Measurements from ENCODE around the gene TRIM50. TPM values are rescaled to one million over a fixed set of nuclear protein-coding genes. Genes with fewer than 3 reads are reported as not detected.

TRIM50 gene
- total and polyA plus RNA-seq, 4 donors: 0.14 to 1.4 (median 0.15) TPM

DNA sequence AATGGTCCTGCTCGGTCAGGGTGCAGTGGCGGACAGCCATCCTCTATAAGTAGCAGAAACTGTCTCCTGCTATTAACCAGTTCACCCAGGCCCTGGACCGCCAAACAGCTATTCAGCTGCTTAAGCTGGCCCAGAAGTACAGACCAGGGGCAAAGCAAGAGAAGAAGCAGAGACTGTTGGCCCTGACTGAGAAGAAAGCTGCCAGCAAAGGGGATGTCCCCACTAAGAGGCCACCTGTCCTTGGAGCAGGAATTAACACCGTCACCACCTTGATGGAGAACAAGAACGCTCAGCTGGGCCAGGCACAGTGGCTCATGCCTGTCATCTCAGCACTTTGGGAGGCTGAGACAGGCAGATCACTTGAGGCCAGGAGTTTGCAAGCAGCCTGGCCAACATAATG is 13.6 kb downstream of the TRIM50 start:
- DNase-seq (ENCODE audit: low spot score): no peak
- Histone ChIP-seq H3K27ac (ENCODE audit: low read depth in 1 of 2, low read length in 2 of 2) (no peak overlapping the region), H3K36me3 (ENCODE audit: control insufficient read depth in 4 of 4, insufficient read depth in 3 of 4, low read depth in 1 of 4, low read length in 3 of 4) (no peaks in the 10 kb centered on the region), H3K4me3 (ENCODE audit: low read depth in 1 of 3, low read length in 3 of 3) (no peak overlapping the region), H3K4me1 (ENCODE audit: control insufficient read depth in 4 of 4, insufficient read depth in 4 of 4, low read length in 3 of 4) (no peaks in the 10 kb centered on the region), H3K9me3 (ENCODE audit: control insufficient read depth in 4 of 4, low read length in 3 of 4) (no peaks in the 10 kb centered on the region), H3K9ac (ENCODE audit: low read depth in 1 of 2, low read length in 2 of 2) (no peak overlapping the region), H3K27me3 (ENCODE audit: control insufficient read depth in 4 of 4, insufficient read depth in 4 of 4, low read length in 3 of 4) (no peaks in the 10 kb centered on the region)
- no peak for TF ChIP-seq JUND (IDR thresholded peaks at IDR 0.05)
- TF ChIP-seq YY1 (IDR thresholded peaks at IDR 0.05): no peak
- TF ChIP-seq, protein P1, sequence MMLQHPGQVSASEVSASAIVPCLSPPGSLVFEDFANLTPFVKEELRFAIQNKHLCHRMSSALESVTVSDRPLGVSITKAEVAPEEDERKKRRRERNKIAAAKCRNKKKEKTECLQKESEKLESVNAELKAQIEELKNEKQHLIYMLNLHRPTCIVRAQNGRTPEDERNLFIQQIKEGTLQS (IDR thresholded peaks at IDR 0.05): no peak
- TF ChIP-seq HNF4A (conservative IDR thresholded peaks at IDR 0.05): no peak
- TF ChIP-seq HNF4G (IDR thresholded peaks at IDR 0.05): no peak
- no peak for TF ChIP-seq EGR1 (IDR thresholded peaks at IDR 0.05; ENCODE audit: low read depth in 2 of 2)
- TF ChIP-seq, protein P2, sequence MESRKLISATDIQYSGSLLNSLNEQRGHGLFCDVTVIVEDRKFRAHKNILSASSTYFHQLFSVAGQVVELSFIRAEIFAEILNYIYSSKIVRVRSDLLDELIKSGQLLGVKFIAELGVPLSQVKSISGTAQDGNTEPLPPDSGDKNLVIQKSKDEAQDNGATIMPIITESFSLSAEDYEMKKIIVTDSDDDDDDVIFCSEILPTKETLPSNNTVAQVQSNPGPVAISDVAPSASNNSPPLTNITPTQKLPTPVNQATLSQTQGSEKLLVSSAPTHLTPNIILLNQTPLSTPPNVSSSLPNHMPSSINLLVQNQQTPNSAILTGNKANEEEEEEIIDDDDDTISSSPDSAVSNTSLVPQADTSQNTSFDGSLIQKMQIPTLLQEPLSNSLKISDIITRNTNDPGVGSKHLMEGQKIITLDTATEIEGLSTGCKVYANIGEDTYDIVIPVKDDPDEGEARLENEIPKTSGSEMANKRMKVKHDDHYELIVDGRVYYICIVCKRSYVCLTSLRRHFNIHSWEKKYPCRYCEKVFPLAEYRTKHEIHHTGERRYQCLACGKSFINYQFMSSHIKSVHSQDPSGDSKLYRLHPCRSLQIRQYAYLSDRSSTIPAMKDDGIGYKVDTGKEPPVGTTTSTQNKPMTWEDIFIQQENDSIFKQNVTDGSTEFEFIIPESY (IDR thresholded peaks at IDR 0.05): no peak
- TF ChIP-seq FOXA2 (IDR thresholded peaks at IDR 0.05): no peak
- TF ChIP-seq RXRA (IDR thresholded peaks at IDR 0.05): no peak
- no peak for TF ChIP-seq RAD21 (IDR thresholded peaks at IDR 0.05)
- TF ChIP-seq, protein P3, sequence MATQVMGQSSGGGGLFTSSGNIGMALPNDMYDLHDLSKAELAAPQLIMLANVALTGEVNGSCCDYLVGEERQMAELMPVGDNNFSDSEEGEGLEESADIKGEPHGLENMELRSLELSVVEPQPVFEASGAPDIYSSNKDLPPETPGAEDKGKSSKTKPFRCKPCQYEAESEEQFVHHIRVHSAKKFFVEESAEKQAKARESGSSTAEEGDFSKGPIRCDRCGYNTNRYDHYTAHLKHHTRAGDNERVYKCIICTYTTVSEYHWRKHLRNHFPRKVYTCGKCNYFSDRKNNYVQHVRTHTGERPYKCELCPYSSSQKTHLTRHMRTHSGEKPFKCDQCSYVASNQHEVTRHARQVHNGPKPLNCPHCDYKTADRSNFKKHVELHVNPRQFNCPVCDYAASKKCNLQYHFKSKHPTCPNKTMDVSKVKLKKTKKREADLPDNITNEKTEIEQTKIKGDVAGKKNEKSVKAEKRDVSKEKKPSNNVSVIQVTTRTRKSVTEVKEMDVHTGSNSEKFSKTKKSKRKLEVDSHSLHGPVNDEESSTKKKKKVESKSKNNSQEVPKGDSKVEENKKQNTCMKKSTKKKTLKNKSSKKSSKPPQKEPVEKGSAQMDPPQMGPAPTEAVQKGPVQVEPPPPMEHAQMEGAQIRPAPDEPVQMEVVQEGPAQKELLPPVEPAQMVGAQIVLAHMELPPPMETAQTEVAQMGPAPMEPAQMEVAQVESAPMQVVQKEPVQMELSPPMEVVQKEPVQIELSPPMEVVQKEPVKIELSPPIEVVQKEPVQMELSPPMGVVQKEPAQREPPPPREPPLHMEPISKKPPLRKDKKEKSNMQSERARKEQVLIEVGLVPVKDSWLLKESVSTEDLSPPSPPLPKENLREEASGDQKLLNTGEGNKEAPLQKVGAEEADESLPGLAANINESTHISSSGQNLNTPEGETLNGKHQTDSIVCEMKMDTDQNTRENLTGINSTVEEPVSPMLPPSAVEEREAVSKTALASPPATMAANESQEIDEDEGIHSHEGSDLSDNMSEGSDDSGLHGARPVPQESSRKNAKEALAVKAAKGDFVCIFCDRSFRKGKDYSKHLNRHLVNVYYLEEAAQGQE (IDR thresholded peaks at IDR 0.05): no peak
- no peak for TF ChIP-seq NR2F2 (IDR thresholded peaks at IDR 0.05)
- no peak for TF ChIP-seq MAX (IDR thresholded peaks at IDR 0.05)
- TF ChIP-seq TAF1 (conservative IDR thresholded peaks at IDR 0.05): no peak
- WGBS: 88% methylated on average over 5 of the region's 5 CpGs

DNA sequence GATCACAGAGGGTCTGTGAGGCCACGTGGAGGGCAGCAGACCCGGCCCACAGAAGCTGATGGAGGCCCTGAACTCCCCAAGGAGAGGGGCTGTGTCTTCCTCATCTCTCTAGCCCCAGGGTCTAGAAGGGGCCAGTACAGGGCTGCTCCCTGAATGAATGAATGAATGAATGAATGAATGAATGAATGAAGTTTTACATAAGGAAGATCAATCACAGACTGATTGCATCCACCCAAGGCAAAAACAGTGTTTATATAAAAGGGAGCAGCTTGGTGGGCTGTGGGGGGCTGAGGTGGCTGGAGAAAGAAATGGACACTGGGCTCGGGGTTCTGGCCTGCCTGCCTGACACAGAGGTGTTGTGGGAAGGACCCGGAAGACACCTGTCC is 14.4 kb downstream of the TRIM50 start:
- 84% methylated on average over 4 of the region's 4 CpGs for WGBS
- Histone ChIP-seq H3K4me1 (ENCODE audit: control insufficient read depth in 4 of 4, insufficient read depth in 4 of 4, low read length in 3 of 4) (peaks cover 0 to 2% (median 1%) of the 10 kb centered on the region in 4 donors), H3K4me3 (ENCODE audit: low read depth in 1 of 3, low read length in 3 of 3) (no peak overlapping the region), H3K27ac (ENCODE audit: low read depth in 1 of 2, low read length in 2 of 2) (no peak overlapping the region), H3K36me3 (ENCODE audit: control insufficient read depth in 4 of 4, insufficient read depth in 3 of 4, low read depth in 1 of 4, low read length in 3 of 4) (no peaks in the 10 kb centered on the region), H3K9ac (ENCODE audit: low read depth in 1 of 2, low read length in 2 of 2) (no peak overlapping the region), H3K27me3 (ENCODE audit: control insufficient read depth in 4 of 4, insufficient read depth in 4 of 4, low read length in 3 of 4) (no peaks in the 10 kb centered on the region), H3K9me3 (ENCODE audit: control insufficient read depth in 4 of 4, low read length in 3 of 4) (no peaks in the 10 kb centered on the region)
- DNase-seq (ENCODE audit: low spot score): no peak
- TF ChIP-seq RXRA (IDR thresholded peaks at IDR 0.05) (no peak), MAX (IDR thresholded peaks at IDR 0.05) (no peak), EGR1 (IDR thresholded peaks at IDR 0.05; ENCODE audit: low read depth in 2 of 2) (no peak), HNF4A (conservative IDR thresholded peaks at IDR 0.05) (no peak), SP1 (IDR thresholded peaks at IDR 0.05) (no peak), GABPA (IDR thresholded peaks at IDR 0.05 in 1 of 2, conservative IDR thresholded peaks at IDR 0.05 in 1 of 2) (no peak), HNF4G (IDR thresholded peaks at IDR 0.05) (no peak), NR2F2 (IDR thresholded peaks at IDR 0.05) (no peak), FOXA1 (IDR thresholded peaks at IDR 0.05) (no peak)
- TF ChIP-seq, protein P1 (IDR thresholded peaks at IDR 0.05): no peak
- TF ChIP-seq, protein P2 (IDR thresholded peaks at IDR 0.05): no peak
- TF ChIP-seq, protein P3 (IDR thresholded peaks at IDR 0.05): no peak

Data from liver (tissue), 9 donors.